ENCODE results near the gene TMEM209. TPM values are rescaled to one million over a fixed set of nuclear protein-coding genes. Genes with fewer than 3 reads are reported as not detected.

The TMEM209 gene
- total RNA-seq, 4 donors from 2014 or later: 8.7 to 15.0 (median 12.6) TPM

GRCh38 chr7:130141884-130142653, 63.1 kb downstream of the TMEM209 start:
- H3K27ac ChIP-seq: no peak overlapping the region
- no peaks in the 10 kb centered on the region for H3K9me3 ChIP-seq
- H3K27me3 ChIP-seq: no peaks in the 10 kb centered on the region
- no peaks in the 10 kb centered on the region for H3K36me3 ChIP-seq
- H3K4me3 ChIP-seq: peak overlapping the region; percentile 67
- TF ChIP-seq EP300 (IDR thresholded peaks at IDR 0.05) (no peak), POLR2A (IDR thresholded peaks at IDR 0.05) (no peak), POLR2AphosphoS5 (IDR thresholded peaks at IDR 0.05) (no peak)
- TF ChIP-seq, protein P1, sequence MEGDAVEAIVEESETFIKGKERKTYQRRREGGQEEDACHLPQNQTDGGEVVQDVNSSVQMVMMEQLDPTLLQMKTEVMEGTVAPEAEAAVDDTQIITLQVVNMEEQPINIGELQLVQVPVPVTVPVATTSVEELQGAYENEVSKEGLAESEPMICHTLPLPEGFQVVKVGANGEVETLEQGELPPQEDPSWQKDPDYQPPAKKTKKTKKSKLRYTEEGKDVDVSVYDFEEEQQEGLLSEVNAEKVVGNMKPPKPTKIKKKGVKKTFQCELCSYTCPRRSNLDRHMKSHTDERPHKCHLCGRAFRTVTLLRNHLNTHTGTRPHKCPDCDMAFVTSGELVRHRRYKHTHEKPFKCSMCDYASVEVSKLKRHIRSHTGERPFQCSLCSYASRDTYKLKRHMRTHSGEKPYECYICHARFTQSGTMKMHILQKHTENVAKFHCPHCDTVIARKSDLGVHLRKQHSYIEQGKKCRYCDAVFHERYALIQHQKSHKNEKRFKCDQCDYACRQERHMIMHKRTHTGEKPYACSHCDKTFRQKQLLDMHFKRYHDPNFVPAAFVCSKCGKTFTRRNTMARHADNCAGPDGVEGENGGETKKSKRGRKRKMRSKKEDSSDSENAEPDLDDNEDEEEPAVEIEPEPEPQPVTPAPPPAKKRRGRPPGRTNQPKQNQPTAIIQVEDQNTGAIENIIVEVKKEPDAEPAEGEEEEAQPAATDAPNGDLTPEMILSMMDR (IDR thresholded peaks at IDR 0.05): no peak
- DNase-seq (ENCODE audit: low spot score in 2 of 2): no peak
- WGBS: 70% methylated on average over 14 of the region's 17 CpGs
- H3K4me1 ChIP-seq: peaks cover 19% of the 10 kb centered on the region

- Histone ChIP-seq H3K27ac (no peak overlapping the region), H3K27me3 (no peaks in the 10 kb centered on the region), H3K36me3 (no peaks in the 10 kb centered on the region), H3K9me3 (no peaks in the 10 kb centered on the region), H3K4me1 (peaks cover 19% of the 10 kb centered on the region), H3K4me3 (peak overlapping the region; percentile 67)
- no peak for DNase-seq (ENCODE audit: low spot score in 2 of 2)
- TF ChIP-seq POLR2A (IDR thresholded peaks at IDR 0.05): no peak
- WGBS: 8% methylated on average over 23 of the region's 39 CpGs
Observed at GRCh38 chr7:130141161-130141883, 63.9 kb downstream of the TMEM209 start.

DNA sequence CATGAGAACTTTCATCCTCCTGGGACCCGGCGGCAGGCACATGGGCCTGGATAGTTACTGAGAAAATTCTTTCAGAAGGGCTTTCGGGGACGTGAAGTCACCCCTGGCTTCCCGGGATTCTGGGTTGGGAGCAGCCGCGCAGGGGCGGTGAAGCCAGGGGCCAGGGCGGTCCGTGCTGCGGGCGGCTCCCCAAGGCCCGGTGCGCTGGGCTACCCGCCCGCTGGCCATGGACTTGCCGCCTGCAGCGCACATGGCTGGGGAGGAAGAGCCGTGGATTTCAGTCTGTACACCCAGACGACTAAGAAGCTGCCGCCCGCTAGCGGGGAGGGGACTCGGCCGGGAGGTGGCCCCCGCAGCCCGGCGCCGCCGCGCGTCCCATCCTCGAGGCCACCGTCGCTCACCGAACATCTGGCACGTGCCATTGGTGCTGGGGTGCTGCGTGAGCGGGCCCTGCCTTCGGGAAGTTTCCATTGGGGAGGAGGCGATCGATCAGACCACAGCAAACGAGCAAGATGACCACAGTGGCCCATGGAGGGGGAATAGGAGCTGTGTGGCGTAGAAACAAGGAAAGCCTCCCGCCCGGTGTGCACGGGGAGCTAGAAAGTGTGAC, 64.5 kb downstream of the TMEM209 start:
- 91% methylated on average over 33 of the region's 47 CpGs for WGBS
- DNase-seq (ENCODE audit: low spot score in 2 of 2): no peak
- Histone ChIP-seq H3K4me1 (peaks cover 19% of the 10 kb centered on the region), H3K36me3 (no peaks in the 10 kb centered on the region), H3K9me3 (no peaks in the 10 kb centered on the region), H3K27ac (no peak overlapping the region), H3K4me3 (peak overlapping the region; percentile 67), H3K27me3 (no peaks in the 10 kb centered on the region)
- TF ChIP-seq, protein P1 (IDR thresholded peaks at IDR 0.05): no peak

DNA sequence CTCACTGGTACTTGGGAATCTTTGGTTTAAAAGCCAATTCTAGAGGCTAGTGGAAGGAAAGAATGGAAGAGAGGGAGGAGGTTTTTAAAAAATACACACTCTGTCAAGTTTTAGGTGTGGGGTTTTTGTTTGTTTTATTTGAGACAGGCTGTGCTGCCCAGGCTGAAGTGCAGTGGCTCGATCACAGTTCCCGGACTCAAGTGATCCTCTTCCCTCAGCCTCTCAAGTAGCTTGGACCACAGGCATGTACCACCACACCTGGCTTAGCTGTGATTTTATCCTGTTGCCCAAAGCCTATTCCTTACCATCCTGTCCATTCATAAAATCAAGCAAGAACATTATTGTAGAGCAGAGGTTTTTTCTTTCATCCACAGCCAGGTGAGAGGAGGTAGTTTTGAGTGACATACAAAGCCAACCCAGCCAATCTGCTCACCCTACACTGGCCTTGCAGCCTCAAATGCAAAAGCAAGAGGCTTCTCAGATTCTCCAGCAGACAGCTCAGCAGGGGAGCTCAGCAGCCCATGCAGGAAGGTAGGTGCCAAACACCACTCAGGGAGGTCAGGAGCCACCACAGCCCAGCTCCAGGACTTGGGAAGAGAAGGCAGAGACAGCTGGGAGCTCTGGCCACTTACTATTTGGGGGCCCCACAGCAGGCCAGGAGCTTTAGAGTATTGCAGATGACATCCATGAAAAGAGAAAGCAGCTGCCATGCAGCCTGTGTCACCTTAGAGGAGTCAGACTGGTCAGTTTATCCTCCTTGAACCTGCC, 65.8 kb downstream of the TMEM209 start:
- H3K27me3 ChIP-seq: no peaks in the 10 kb centered on the region
- no peak overlapping the region for H3K27ac ChIP-seq
- no peak overlapping the region for H3K4me3 ChIP-seq
- H3K9me3 ChIP-seq: no peaks in the 10 kb centered on the region
- no peak for TF ChIP-seq POLR2A (IDR thresholded peaks at IDR 0.05)
- no peak for TF ChIP-seq POLR2AphosphoS5 (IDR thresholded peaks at IDR 0.05)
- TF ChIP-seq, protein P1 (IDR thresholded peaks at IDR 0.05): no peak
- no peak for TF ChIP-seq EP300 (IDR thresholded peaks at IDR 0.05)
- WGBS: 100% methylated on average over 2 of the region's 2 CpGs
- peaks cover 19% of the 10 kb centered on the region for H3K4me1 ChIP-seq
- DNase-seq (ENCODE audit: low spot score in 2 of 2): no peak
- peaks cover 4% of the 10 kb centered on the region for H3K36me3 ChIP-seq

DNA sequence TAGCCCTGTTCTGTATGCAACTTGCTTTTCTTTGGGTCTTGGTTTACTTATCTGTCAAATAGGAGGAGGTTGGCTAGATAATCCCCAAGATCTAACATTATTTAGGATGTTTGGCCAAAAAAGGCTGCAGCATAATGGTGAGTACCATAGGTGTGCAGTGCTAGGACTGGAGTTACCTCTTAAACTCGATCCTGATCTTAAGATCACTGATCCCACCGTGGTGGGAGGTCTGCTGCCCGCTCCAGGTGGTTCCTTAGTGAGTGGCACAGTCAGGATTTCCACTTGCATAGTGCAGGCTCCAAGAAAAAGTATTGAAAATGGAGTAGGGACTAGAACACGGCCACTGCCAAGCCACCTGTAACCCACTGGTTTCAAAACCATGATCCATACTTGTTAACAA, 68.0 kb downstream of the TMEM209 start:
- no peak overlapping the region for H3K4me3 ChIP-seq
- H3K27ac ChIP-seq: no peak overlapping the region
- H3K36me3 ChIP-seq: peaks cover 23% of the 10 kb centered on the region
- 95% methylated on average over 4 of the region's 4 CpGs for WGBS
- H3K9me3 ChIP-seq: no peaks in the 10 kb centered on the region
- H3K4me1 ChIP-seq: peaks cover 18% of the 10 kb centered on the region
- TF ChIP-seq, protein P1 (IDR thresholded peaks at IDR 0.05): no peak
- TF ChIP-seq POLR2AphosphoS5 (IDR thresholded peaks at IDR 0.05) (no peak), POLR2A (IDR thresholded peaks at IDR 0.05) (no peak), EP300 (IDR thresholded peaks at IDR 0.05) (no peak)
- no peak for DNase-seq (ENCODE audit: low spot score in 2 of 2)
- no peaks in the 10 kb centered on the region for H3K27me3 ChIP-seq
